Fibroblast of skin of abdomen (primary cell): ENCODE data around the gene SDR9C7.
A peak's percentile ranks its signal among the peaks of the same experiment; 100 is the strongest.
"Not testable (repeated sequence)": the region's sequence is repeated elsewhere in the genome, so short reads cannot be mapped to it uniquely, and the experiment has no call there.

ENCODE experiments used
- DNase-seq: peaks from one replicate; pipeline ENCODE4 v3.0.0-alpha.2; 2013

Gene SDR9C7

GRCh38 chr12:56953314-56953713 is 19.1 kb upstream of the SDR9C7 start:
- no peak for DNase-seq

DNA sequence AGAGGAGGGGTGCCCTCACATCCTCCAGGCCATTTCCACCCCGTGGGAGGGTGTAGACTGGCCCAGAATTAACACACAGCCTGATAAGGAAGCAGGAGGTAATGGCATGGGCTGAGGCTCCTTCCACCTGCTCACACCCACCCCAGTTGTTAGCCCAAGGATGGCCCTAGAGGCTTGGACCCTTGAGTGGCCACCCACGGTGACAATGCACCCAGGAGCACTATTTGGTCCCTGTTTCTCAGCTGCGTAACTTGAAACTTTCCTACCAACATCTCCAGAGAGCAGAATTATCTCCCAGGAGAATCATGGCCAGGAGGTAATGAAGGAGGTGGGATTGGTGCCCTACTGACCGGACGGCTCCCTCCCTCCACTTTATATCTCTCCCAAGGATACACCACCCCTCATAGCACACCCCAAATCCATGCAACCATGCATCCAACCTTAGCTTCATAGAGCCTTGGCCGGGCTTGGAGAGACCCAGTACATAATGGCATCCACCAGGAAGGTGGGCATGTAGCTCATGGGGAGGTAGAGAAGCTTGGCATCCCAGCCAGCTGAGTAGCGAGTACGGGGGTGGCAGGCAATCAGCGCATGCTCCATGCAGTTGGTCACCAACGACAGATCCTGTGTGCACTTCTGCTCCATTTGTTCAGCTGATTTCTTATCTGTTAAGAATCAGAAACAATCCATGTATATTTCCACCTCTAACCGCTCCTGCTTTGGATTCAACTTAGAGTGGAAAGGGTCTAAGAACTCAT is 17.6 kb upstream of the SDR9C7 start:
- no peak for DNase-seq

- no peak for DNase-seq
These were observed 14.7 kb upstream of the SDR9C7 start for GRCh38 chr12:56948881-56949280.

DNA sequence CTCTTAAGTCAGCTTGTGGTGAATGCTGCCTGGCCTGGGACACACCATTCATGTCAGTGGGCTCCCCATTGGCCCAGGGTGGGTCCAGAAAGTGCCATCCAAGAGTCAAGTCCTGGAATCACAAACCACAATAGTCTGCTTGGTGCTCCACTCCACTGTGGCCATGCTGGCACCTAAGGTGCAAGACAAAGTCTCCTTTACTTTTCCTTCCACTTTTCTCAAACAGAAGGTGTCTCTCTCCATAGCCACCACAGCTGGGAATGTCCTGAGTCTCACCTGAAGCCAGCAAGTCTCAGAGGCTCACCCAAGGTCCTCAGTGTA is 14.2 kb upstream of the SDR9C7 start:
- DNase-seq: no peak

DNA sequence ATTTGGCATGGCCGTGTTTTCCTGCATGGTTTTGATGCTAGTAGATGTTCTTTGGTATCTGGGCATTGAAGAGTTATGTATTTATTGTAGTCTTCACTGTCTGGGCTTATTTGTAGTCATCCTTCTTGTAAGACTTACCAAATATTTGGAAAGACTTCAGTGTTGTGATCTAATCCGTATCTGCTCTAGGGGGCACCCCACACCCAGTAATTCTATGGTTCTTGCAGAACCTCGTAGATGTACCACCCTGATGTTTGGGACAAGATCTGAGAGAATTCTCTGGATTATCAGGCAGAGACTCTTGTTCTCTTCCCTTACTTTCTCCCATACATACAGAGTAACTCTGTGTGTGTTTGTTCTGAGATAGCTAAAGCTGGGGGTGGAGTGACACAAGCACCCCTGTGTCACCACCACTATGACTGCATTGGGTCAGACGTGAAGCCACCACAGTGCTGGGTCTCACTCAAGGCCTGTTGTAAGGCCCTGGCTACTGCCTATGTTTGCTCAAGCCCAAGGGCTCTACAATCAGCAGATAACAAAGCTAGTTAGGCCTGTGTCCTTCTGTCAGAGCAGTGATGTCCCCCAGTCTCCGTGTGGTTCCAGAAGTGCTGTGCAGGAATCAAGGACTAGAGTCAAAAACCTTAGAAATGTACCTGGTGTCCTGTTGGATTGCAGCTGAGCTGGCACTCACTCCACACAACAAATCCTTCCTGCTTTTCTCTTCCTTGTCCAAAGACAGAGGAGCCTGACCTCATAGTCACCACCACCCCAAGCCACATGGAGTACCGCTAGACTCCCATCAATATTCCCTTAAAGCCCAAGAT is 13.6 kb upstream of the SDR9C7 start:
- no peak for DNase-seq

DNA sequence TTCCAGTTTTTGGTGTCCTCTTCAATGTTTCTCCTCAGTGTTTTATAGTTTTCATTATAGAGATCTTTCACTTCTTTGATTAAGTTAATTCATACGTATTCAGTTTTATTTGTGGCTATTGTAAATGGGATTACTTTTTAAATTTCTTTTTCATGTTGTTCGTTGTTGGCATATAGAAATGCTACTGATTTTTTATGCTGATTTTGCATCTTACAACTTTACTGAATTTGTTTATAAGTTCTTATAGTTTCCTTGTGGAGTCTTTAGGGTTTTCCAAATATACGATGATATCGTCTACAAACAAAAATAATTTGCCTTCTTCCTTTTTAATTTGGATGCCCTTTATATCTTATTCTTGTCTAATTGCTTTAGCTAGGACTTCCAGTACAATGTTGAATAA is 9.7 kb upstream of the SDR9C7 start:
- DNase-seq: no peak

GRCh38 chr12:56943374-56943773 is 9.2 kb upstream of the SDR9C7 start:
- DNase-seq: not testable (repeated sequence)

GRCh38 chr12:56941299-56942017 is 7.2 kb upstream of the SDR9C7 start:
- DNase-seq: peak; percentile 71

GRCh38 chr12:56940942-56941298 is 6.7 kb upstream of the SDR9C7 start:
- not testable (repeated sequence) for DNase-seq

- DNase-seq: no peak
These were observed 1.5 kb upstream of the SDR9C7 start for GRCh38 chr12:56935752-56936151.

DNA sequence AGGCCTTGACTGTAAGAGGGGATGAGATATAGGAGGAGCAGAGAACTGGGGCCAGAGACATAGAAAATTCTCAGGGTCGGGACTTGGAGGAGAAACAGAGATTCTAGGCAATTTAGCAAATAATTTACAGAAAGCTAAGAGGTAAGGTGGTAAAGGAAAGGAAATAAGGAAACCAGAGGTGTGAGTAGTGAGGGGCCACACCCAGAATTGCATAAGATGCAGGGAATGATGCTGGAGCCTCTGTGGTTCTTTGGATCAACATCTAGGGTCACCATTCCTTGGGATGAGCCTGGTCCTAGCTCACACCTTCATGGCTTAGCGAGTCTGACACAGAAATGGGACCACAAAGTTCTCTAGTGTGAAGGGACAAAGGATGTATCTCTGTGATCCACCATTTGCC is 949 bp upstream of the SDR9C7 start:
- DNase-seq: no peak

DNA sequence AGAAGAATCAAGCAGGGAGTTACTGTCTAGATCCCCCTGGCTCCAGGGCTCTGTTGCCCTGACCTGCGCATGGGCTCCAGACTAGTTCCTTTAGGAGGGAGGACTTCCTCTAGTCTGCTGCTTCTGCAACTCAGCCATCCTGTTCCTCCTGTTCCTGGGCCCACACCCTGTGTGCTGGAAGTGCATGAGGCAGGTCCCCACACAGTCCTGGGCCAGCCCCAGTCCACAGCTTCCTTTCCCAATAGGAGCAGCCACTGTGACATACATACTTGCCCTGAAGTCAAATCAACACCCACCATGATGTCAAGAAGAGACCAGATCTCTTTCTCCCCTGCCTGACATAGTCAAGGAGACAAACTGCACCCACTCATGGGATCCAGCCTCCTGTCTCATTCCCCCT is 1.3 kb downstream of the SDR9C7 start:
- no peak for DNase-seq

DNA sequence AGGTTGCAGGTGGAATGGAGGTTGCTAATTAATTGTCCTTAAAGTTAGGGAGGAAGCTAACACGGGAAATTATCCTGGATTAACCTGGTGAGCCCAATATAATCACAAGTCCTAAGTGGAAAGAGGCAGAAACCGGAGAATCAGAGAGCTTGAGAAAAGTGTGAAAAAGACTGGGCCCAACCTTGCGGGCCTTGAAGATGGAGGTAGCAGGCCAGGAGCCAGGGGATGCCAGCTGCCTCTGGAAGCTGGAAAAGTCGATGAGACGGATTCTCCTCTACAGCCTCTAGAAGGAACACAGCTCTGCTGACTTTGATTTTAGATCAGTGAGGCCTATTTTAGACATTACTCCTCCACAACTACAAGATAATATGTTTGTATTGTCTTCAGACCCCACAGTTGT is 2.1 kb downstream of the SDR9C7 start:
- DNase-seq: no peak

- peak; percentile 51 for DNase-seq
These were observed 2.7 kb downstream of the SDR9C7 start for GRCh38 chr12:56931474-56931978.

DNA sequence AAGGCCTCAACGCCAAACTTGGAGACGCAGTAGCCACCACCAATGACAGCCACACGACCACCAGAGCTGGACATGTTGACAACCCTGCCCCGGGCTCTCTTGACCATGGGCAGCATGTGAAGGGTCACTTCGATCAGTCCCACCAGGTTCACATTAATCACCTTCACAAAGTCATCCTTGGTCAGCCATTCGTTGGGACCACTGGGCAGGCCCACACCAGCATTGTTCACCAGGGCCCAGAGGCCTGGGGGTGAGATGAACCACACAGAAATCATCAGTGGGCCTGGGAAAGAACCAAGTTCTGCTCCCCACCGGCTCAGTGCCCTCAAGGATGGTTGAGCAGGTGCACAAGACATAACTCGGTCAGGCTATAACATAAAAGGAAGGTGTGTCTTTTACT is 4.0 kb downstream of the SDR9C7 start:
- DNase-seq: no peak

- DNase-seq: no peak
These were observed 4.4 kb downstream of the SDR9C7 start for GRCh38 chr12:56929780-56930179.

GRCh38 chr12:56928262-56928661 is 5.9 kb downstream of the SDR9C7 start:
- peak; percentile 21 for DNase-seq

DNA sequence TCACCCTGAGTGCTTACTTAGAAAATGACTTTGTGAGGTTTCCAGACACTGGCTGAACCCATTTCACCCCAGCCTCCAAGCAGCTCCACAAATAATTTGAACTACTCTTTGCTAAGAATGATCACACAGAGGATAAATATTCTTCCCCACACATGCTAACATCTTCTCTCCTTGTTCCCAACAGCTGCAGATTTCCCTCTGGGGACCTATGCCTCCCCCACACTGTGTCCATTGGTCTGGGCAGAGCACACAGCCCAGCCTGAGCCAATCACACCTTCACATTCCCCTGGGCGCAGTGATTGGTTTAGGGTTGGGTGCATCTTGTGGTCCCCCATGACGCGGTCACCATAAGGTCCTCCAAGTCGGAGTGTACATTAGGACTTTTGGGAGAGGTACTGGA is 6.9 kb downstream of the SDR9C7 start:
- no peak for DNase-seq

GRCh38 chr12:56922031-56922430 is 12.2 kb downstream of the SDR9C7 start:
- DNase-seq: no peak

DNA sequence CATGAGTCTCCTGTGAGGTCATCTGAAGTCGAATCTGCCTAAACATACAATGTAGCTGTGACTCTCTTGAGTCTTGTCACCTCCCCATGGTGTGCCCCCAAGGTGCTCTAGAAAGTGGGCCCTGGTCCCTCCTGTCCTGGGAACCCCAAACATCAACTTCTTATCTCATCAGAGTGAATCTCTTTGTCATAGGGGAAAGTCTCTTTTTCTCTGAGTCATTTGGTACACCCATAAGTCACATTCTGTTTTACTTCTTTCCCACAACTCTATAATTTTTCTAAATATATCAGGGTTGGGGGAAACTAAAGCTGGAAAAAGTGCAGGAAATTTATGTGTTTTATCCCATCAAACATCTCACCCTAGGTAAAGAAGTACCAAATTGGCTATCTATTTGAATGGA is 12.9 kb downstream of the SDR9C7 start:
- DNase-seq: no peak

DNA sequence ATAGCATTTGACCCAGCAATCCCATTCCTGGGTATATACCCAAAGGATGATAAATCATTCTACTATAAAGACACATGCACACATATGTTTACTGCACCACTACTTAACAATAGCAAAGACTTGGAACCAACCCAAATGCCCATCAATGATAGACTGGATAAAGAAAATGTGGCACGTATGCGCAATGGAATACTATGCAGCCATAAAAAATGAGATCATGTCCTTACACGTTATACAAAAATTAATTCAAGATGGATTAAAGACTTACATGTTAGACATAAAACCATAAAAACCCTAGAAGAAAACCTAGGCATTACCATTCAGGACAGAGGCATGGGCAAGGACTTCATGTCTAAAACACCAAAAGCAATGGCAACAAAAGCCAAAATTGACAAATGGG is 16.1 kb downstream of the SDR9C7 start:
- DNase-seq: not testable (repeated sequence)

GRCh38 chr12:56916996-56917333 is 17.2 kb downstream of the SDR9C7 start:
- no peak for DNase-seq

- no peak for DNase-seq
These were observed 17.8 kb downstream of the SDR9C7 start for GRCh38 chr12:56916296-56916995.
